Measurements from ENCODE around the gene SLC52A3.
"Not testable (repeated sequence)": the region's sequence is repeated elsewhere in the genome, so short reads cannot be mapped to it uniquely, and the experiment has no call there.

SLC52A3 gene

DNA sequence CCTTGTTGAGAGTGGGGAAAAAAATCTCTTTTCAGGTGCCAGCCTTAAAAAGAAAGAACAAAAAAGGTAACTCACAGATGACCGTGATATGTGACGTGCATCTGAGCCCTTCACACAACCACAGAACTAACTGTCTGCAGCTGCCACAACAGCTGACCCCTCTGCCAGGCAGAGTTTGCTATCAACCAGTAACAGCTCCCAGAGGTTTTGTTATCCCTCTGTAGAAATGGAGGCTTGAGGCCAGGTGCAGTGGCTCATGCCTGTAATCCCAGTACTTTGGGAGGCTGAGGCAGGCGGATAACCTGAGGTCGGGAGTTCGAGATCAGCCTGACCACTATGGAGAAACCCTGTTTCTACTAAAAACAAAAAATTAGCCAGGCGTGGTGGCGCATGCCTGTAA is 42.8 kb downstream of the SLC52A3 start:
- no peak for DNase-seq

- DNase-seq = not testable (repeated sequence)
Observed at GRCh38 chr20:724797-725196, 43.5 kb downstream of the SLC52A3 start.

DNA sequence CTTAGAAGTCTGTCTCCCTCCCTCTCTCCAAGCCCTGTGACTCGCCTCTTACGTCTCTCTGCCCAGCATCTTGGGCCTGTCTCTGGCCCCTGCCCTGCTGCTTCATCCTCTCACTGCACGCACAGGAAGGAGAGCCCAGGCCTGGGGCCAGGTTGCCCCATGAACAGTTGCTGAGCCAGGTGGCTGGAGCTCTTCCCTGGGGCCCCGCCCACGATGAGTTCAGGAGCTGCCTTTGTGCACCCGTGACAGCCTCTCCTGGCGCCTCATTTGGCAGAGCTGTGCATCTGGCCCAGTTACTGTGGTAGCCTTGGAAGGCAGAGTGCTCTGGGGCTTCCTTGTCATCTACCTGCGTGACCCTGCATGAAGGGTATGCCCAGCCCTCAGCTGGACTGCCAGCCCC is 44.5 kb downstream of the SLC52A3 start:
- peak; percentile 19 for DNase-seq

DNA sequence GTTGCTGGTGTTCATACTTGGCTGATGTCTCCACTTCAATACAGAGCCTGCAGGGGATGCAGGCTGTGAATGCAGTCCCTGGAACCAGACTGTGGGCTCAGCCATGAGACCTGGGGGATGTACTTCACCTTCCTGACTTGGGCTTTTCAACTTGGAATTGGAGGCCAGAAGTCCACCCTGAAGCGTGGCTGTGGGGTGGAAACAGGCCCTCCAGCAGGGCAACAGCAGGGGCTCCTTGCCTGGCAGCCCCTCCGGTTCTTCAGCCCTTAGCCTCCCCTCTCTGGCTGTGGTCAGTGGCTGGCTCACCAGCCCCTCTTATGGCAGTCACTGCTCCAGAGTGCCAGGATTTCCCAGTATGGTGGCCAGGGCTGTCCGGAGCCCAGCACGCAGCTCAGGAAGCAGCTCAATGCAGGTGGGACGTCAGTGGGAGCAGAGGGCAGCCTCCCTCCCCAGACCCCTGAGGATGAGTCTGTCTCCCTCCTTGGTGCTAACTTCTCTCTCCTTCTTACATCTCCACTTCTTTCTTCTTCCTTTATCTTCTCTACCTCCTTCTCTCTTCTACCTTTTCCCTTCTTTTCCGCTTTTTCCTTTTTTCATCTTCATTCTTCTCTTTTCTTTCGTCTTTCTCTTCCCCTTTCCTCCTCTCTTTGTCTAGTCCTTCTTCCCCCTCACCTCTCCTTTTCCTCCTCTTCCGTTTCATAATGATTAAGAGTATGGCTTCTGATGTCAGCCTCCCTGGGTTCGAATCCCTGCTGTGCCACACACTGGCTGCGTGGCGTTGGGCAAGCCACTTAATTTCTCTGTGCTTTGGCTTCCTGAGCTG is 45.3 kb downstream of the SLC52A3 start:
- DNase-seq = no peak

- no peak for DNase-seq
Observed at GRCh38 chr20:721876-722275, 46.4 kb downstream of the SLC52A3 start.

GRCh38 chr20:719816-720215 is 48.5 kb downstream of the SLC52A3 start:
- DNase-seq = no peak

GRCh38 chr20:719068-719467 is 49.2 kb downstream of the SLC52A3 start:
- no peak for DNase-seq

GRCh38 chr20:717832-718231 is 50.5 kb downstream of the SLC52A3 start:
- DNase-seq = no peak

GRCh38 chr20:717271-717670 is 51.0 kb downstream of the SLC52A3 start:
- DNase-seq = no peak

DNA sequence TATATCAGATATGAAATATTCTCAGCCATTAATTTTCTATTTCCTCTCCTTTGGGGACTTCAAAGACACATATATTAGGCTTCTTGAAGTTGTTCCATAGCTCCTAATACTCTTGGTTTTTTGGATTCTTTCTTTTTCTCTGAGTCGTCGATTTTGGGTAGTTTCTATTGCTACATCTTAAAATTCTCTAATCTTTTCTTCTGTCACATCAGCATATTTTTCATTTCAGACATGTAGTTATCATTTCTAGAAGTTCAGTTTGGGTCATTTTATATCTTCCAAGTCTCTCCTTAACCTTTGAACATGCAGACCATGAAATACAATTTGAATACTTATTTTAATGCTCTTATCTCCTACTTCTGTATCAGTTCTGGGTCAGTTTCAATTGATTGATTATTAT is 53.8 kb downstream of the SLC52A3 start:
- no peak for DNase-seq

GRCh38 chr20:711576-711975 is 56.7 kb downstream of the SLC52A3 start:
- DNase-seq = no peak

- DNase-seq = no peak
Observed at GRCh38 chr20:710780-711450, 57.4 kb downstream of the SLC52A3 start.

Data from DMS153 (cell line).